K562 (cell line): ENCODE measurements around the gene PPP1R14C. TPM values are rescaled to one million over a fixed set of nuclear protein-coding genes. Genes with fewer than 3 reads are reported as not detected.

Experiments used
- ARID1B ChIP-seq: fragments of 450-650 bp; IDR thresholded peaks from 2 replicates; pipeline ENCODE4 v1.6.1; 2016; ENCODE audit warnings: antibody characterized with exemption, mild to moderate bottlenecking, inconsistent platforms
- CHD1 ChIP-seq: fragments of 200-600 bp; sonication (generic); IDR thresholded peaks from one replicate; pipeline ENCODE4 v1.6.1; 2012; ENCODE audit warnings: mild to moderate bottlenecking, moderate library complexity, low read length, inconsistent platforms
- ETS2 ChIP-seq: IDR thresholded peaks from 2 replicates; pipeline ENCODE4 v1.6.1; 2016; ENCODE audit warnings: borderline replicate concordance, missing genetic modification characterization, mild to moderate bottlenecking, moderate library complexity, missing compliant biosample characterization; ENCODE audit not compliant: poor library complexity, severe bottlenecking
- GTF3C2 ChIP-seq: IDR thresholded peaks from 3 replicates; pipeline ENCODE4 v1.6.1; 2011; ENCODE audit warnings: borderline replicate concordance, mild to moderate bottlenecking, moderate library complexity; ENCODE audit not compliant: insufficient read length; ENCODE audit errors: extremely low read depth
- HEY1 ChIP-seq: fragments of 250-450 bp; sonication (Bioruptor Pico); IDR thresholded peaks from 2 replicates; pipeline ENCODE4 v1.5.0; 2020; ENCODE audit warnings: mild to moderate bottlenecking, moderate library complexity, borderline replicate concordance
- MCM7 ChIP-seq, 2 experiments: fragments of 450-650 bp; IDR thresholded peaks; 2 replicates each; pipeline ENCODE4 v1.6.1; 2016 to 2018
- MTF1 ChIP-seq: fragments of 250-450 bp; sonication (Bioruptor Pico); IDR thresholded peaks from 2 replicates; pipeline ENCODE4 v1.9.0; 2021; ENCODE audit warnings: moderate library complexity, mild to moderate bottlenecking, inconsistent platforms, borderline replicate concordance
- NCOA6 ChIP-seq: fragments of 450-650 bp; IDR thresholded peaks from 2 replicates; pipeline ENCODE4 v1.6.1; 2017; ENCODE audit warnings: mild to moderate bottlenecking
- NR1H2 ChIP-seq: sonication (generic); formaldehyde crosslinking; IDR thresholded peaks from 2 replicates; pipeline ENCODE4 v1.4.0; 2020; ENCODE audit warnings: mild to moderate bottlenecking, missing genetic modification reagents
- PCBP2 ChIP-seq: fragments of 200-400 bp; formaldehyde crosslinking; IDR thresholded peaks from 2 replicates; pipeline ENCODE4 v1.6.1; 2018; ENCODE audit warnings: low read length, low read depth, mild to moderate bottlenecking, moderate library complexity; ENCODE audit not compliant: poor library complexity, severe bottlenecking
- RHOXF2B ChIP-seq: fragments of 250-450 bp; sonication (Bioruptor Pico); conservative IDR thresholded peaks from 2 replicates; pipeline ENCODE4 v1.5.1; 2021
- SREBF1 ChIP-seq: fragments of 150-350 bp; IDR thresholded peaks from 2 replicates; pipeline ENCODE4 v1.6.1; 2014; ENCODE audit warnings: antibody characterized with exemption, low read depth, low read length, borderline replicate concordance
- TCFL5 ChIP-seq: fragments of 250-450 bp; sonication (Bioruptor Pico); conservative IDR thresholded peaks from 2 replicates; pipeline ENCODE4 v1.6.1; 2021; ENCODE audit warnings: mild to moderate bottlenecking, moderate library complexity, matching md5 sums
- U2AF2 ChIP-seq: fragments of 200-400 bp; formaldehyde crosslinking; optimal IDR thresholded peaks from 2 replicates; pipeline ENCODE3; 2017; ENCODE audit warnings: low read depth, mild to moderate bottlenecking, low read length
- ZKSCAN3 ChIP-seq: fragments of 250-450 bp; sonication (Bioruptor Pico); IDR thresholded peaks from 2 replicates; pipeline ENCODE4 v1.4.0; 2020
- ZNF449 ChIP-seq: fragments of 250-450 bp; sonication (Bioruptor Pico); IDR thresholded peaks from 2 replicates; pipeline ENCODE4 v1.8.0; 2022; ENCODE audit warnings: moderate library complexity, mild to moderate bottlenecking, inconsistent platforms
- ZNF740 ChIP-seq, 3 experiments: fragments of 200-800 bp in 1 of 3; sonication (Bioruptor generic) in 1 of 3; sonication (generic) in 1 of 3; formaldehyde crosslinking in 1 of 3; IDR thresholded peaks; 2 replicates each; pipeline versions ENCODE4 v1.6.1 to v1.8.0; 2016 to 2022; ENCODE audit warnings: mild to moderate bottlenecking in 2 of 3, missing compliant biosample characterization in 2 of 3, missing genetic modification characterization in 2 of 3, missing genetic modification reagents in 1 of 3
- polyA plus RNA-seq, 8 experiments: library from polyadenylated mRNA; depleted of rRNA in 4 of 8; stranded (reverse) in 5 of 8; unstranded in 3 of 8; fragments of >200 nt; fragmentation: Nextera tagmentation in 2 of 8; fragmentation: Illumina TruSeq in 1 of 8; extraction: Ambion mirVana in 2 of 8; extraction: Trizol in 1 of 8; gene quantifications; 2 replicates each; pipeline versions ENCODE4 v1.2.1 to v1.2.3, GENCODE V29; 2011 to 2014; ENCODE audit warnings: inconsistent platforms in 1 of 8, missing spikeins in 1 of 8
- total RNA-seq, 7 experiments: library from RNA; depleted of rRNA in 6 of 7; stranded (reverse); fragments of >200 nt in 6 of 7; fragmentation: Illumina TruSeq in 2 of 7; extraction: Trizol in 2 of 7; gene quantifications; 2 replicates each; pipeline versions ENCODE4 v1.2.1 to v1.2.3, GENCODE V29; 2011 to 2021; ENCODE audit warnings: low replicate concordance in 1 of 7

The PPP1R14C gene
- total and polyA plus RNA-seq, 9 of the 15 experiments (the other 6 are each of a cell fraction or from before 2014, with no cell fraction given): 4.5 to 16.6 (median 11.9) TPM

GRCh38 chr6:150267686-150268561 is 125.1 kb downstream of the PPP1R14C start (continued):
- TF ChIP-seq ZKSCAN3 (no peak), GTF3C2 (no peak), ARID1B (peak; percentile 84), PCBP2 (no peak), MTF1 (no peak), RHOXF2B (CRISPR knock-in tag) (0 out of 2 replicates have a peak, but pooled peaks have one; percentile 77), ZNF740 (CRISPR knock-in tag; IDR thresholded peaks at IDR 0.05) (no peak), ZNF740 (tag; IDR thresholded peaks at IDR 0.05) (no peak), TCFL5 (CRISPR knock-in tag) (0 out of 2 replicates have a peak, but pooled peaks have one; percentile 14), NR1H2 (CRISPR knock-in tag) (no peak), ETS2 (tag) (no peak), CHD1 (no peak), NCOA6 (0 out of 2 replicates have a peak, but pooled peaks have one; percentile 27), SREBF1 (no peak), ZNF449 (CRISPR knock-in tag) (0 out of 2 replicates have a peak, but pooled peaks have one; percentile 10), HEY1 (CRISPR knock-in tag) (peak; percentile 30; the same call in 1 of the 2 replicates), U2AF2 (no peak), MCM7 (IDR thresholded peaks at IDR 0.05) (no peak)
